ENCODE measurements around the gene SLC38A8. TPM values are rescaled to one million over a fixed set of nuclear protein-coding genes. Genes with fewer than 3 reads are reported as not detected.

Gene SLC38A8
- total RNA-seq, 2 donors from 2014 or later = not detected

DNA sequence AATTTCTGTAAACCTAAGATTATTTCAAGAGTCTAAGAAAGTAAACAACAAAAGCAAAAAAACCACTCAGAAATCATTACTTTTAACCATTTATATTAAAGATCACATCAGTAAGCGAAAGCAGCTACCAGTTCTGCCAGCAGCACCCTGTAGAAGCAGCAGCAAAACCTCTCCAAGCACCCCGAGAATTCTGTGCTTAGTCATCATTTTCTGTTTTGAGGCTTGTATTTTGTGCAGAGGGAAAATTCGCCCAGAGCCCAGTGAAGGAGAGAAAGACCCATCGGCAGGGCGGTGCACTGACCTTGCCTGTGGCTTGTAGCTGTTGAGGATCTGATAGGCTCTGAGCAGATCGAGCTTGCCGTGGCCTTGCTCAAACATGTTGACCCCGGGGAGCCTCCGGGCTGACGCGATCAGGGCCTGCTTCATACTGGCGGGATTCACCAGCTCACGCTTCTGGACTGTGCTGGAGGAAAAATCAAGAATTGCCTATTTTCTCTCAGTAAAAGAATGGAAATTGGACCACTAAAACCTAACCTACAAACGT, 38.9 kb upstream of the SLC38A8 start:
- Mint-ChIP-seq H3K27me3 (no peaks in the 10 kb centered on the region), H3K4me3 (no peak overlapping the region), H3K4me1 (peaks cover 19% of the 10 kb centered on the region), H3K27ac (no peak overlapping the region), H3K36me3 (ENCODE audit: low read depth) (peaks cover 2% of the 10 kb centered on the region)
- H3K9me3 ChIP-seq (ENCODE audit: control insufficient read depth, low read length, poor library complexity, severe bottlenecking) = no peaks in the 10 kb centered on the region
- ATAC-seq (no peak), DNase-seq (no peak)

DNA sequence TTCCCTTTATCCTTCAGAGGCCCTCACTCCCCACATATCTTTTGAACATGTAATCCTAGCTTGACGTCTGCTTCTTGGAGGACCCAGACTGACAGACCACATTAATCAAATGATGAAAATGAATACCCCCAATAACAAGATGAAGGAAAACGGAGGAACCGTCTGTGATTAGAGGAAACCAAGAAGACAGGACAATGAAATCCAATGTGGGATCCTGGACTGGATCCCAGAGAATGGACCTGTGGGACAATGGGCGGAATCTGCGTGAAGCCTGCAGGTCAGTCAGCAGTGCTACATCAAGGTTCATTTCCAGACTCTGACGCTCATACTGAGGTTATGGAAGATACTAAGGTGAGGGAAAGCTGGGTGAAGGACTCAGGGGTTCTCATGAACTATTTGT, 38.2 kb upstream of the SLC38A8 start:
- ATAC-seq = no peak
- H3K36me3 Mint-ChIP-seq (ENCODE audit: low read depth) = peaks cover 2% of the 10 kb centered on the region
- H3K4me1 Mint-ChIP-seq = peaks cover 14% of the 10 kb centered on the region
- H3K27ac Mint-ChIP-seq = no peak overlapping the region
- no peak for DNase-seq
- no peaks in the 10 kb centered on the region for H3K27me3 Mint-ChIP-seq
- H3K9me3 ChIP-seq (ENCODE audit: control insufficient read depth, low read length, poor library complexity, severe bottlenecking) = no peaks in the 10 kb centered on the region
- no peak overlapping the region for H3K4me3 Mint-ChIP-seq

DNA sequence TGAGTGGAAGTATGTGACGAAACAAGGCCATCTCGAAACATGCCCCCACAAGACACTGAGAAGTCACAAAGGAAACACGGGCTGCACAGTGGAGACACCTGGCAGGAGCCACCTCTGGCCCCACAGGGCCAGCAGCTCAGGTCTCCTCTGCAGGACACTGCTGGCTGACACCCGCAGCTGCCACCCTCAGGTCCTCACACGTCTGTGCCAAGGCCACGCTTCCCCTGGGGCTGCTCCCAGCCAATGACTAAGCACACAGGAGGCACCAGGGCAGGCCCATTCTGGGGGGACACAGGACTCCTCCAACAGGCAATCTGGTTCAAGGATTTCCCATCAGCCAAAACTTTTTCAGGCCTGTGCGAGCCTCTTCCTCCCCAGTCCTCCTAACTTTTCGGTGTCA, 37.8 kb upstream of the SLC38A8 start:
- Mint-ChIP-seq H3K27me3 (no peaks in the 10 kb centered on the region), H3K36me3 (ENCODE audit: low read depth) (peaks cover 4% of the 10 kb centered on the region), H3K4me3 (no peak overlapping the region), H3K27ac (no peak overlapping the region), H3K4me1 (peaks cover 15% of the 10 kb centered on the region)
- ATAC-seq = no peak
- no peaks in the 10 kb centered on the region for H3K9me3 ChIP-seq (ENCODE audit: control insufficient read depth, low read length, poor library complexity, severe bottlenecking)
- no peak for DNase-seq

GRCh38 chr16:84079664-84080063, 37.1 kb upstream of the SLC38A8 start:
- H3K27ac Mint-ChIP-seq = no peak overlapping the region
- peaks cover 12% of the 10 kb centered on the region for H3K4me1 Mint-ChIP-seq
- ATAC-seq (no peak), DNase-seq (no peak)
- H3K9me3 ChIP-seq (ENCODE audit: control insufficient read depth, low read length, poor library complexity, severe bottlenecking) = no peaks in the 10 kb centered on the region
- H3K4me3 Mint-ChIP-seq = peak overlapping the region; percentile 28
- no peaks in the 10 kb centered on the region for H3K27me3 Mint-ChIP-seq
- H3K36me3 Mint-ChIP-seq (ENCODE audit: low read depth) = peaks cover 4% of the 10 kb centered on the region

GRCh38 chr16:84075376-84075775, 32.8 kb upstream of the SLC38A8 start:
- no peak for ATAC-seq
- H3K9me3 ChIP-seq (ENCODE audit: control insufficient read depth, low read length, poor library complexity, severe bottlenecking) = no peaks in the 10 kb centered on the region
- DNase-seq = no peak
- H3K4me3 Mint-ChIP-seq = no peak overlapping the region
- H3K36me3 Mint-ChIP-seq (ENCODE audit: low read depth) = peaks cover 7% of the 10 kb centered on the region
- H3K27me3 Mint-ChIP-seq = no peaks in the 10 kb centered on the region
- H3K4me1 Mint-ChIP-seq = peaks cover 10% of the 10 kb centered on the region
- H3K27ac Mint-ChIP-seq = peak overlapping the region; percentile 51

- H3K27me3 Mint-ChIP-seq = no peaks in the 10 kb centered on the region
- H3K27ac Mint-ChIP-seq = peak overlapping the region; percentile 39
- H3K4me3 Mint-ChIP-seq = no peak overlapping the region
- H3K36me3 Mint-ChIP-seq (ENCODE audit: low read depth) = peaks cover 7% of the 10 kb centered on the region
- ATAC-seq (no peak), DNase-seq (no peak)
- H3K9me3 ChIP-seq (ENCODE audit: control insufficient read depth, low read length, poor library complexity, severe bottlenecking) = no peaks in the 10 kb centered on the region
- H3K4me1 Mint-ChIP-seq = peaks cover 10% of the 10 kb centered on the region
These were observed 32.1 kb upstream of the SLC38A8 start for GRCh38 chr16:84074721-84075120.

DNA sequence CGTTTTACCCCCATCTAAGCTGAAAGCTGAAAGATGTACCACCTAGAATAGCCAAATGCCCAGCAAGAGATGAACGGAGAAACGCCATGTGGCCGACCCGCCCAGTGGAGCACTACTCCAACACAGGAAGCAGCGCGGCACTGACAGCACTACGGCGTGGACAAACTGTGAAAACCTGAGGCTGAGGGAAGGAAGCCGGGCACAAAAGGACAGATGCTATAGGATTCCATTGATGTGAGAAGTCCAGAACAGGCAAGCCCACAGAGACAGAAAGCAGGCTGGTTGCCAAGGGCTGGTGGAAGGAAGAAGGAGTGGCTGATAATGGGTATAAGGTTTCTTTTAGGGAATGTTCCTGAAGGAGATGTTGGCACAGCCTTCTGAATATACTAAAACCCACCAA, 29.4 kb upstream of the SLC38A8 start:
- DNase-seq (no peak), ATAC-seq (no peak)
- Mint-ChIP-seq H3K27ac (peak overlapping the region; percentile 72), H3K4me3 (no peak overlapping the region), H3K4me1 (peaks cover 8% of the 10 kb centered on the region), H3K27me3 (no peaks in the 10 kb centered on the region), H3K36me3 (ENCODE audit: low read depth) (peaks cover 16% of the 10 kb centered on the region)
- H3K9me3 ChIP-seq (ENCODE audit: control insufficient read depth, low read length, poor library complexity, severe bottlenecking) = no peaks in the 10 kb centered on the region

DNA sequence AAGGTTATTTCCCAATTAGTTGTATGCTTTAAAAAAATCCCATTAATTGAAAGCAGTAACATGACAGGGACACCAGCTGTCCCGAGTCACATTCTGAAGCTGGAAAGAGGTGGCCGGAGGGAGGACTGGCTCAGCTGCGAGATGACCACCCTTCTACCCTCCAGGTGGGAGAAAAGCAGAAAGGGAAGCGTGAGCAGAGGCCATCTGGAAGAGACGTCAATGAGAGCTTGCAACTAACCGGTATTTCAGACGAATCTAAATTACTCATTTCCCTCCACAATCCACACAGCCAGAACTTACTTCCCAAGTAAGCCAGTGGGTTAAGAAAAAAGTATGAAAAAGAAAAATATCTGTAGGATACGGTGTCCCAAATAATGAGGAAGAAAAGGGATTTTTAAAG, 28.5 kb upstream of the SLC38A8 start:
- H3K36me3 Mint-ChIP-seq (ENCODE audit: low read depth) = peaks cover 16% of the 10 kb centered on the region
- ATAC-seq = no peak

GRCh38 chr16:84069540-84069939, 26.9 kb upstream of the SLC38A8 start:
- H3K4me3 Mint-ChIP-seq = no peak overlapping the region
- H3K36me3 Mint-ChIP-seq (ENCODE audit: low read depth) = peaks cover 13% of the 10 kb centered on the region
- no peaks in the 10 kb centered on the region for H3K9me3 ChIP-seq (ENCODE audit: control insufficient read depth, low read length, poor library complexity, severe bottlenecking)
- no peak for DNase-seq
- H3K27ac Mint-ChIP-seq = peak overlapping the region; percentile 83
- H3K27me3 Mint-ChIP-seq = no peaks in the 10 kb centered on the region
- peaks cover 6% of the 10 kb centered on the region for H3K4me1 Mint-ChIP-seq
- ATAC-seq = peak; percentile 20

More for the DNA sequence above, 28.5 kb upstream of the SLC38A8 start:
- H3K27me3 Mint-ChIP-seq = no peaks in the 10 kb centered on the region
- DNase-seq = no peak
- H3K27ac Mint-ChIP-seq = peak overlapping the region; percentile 72
- no peaks in the 10 kb centered on the region for H3K9me3 ChIP-seq (ENCODE audit: control insufficient read depth, low read length, poor library complexity, severe bottlenecking)
- peaks cover 8% of the 10 kb centered on the region for H3K4me1 Mint-ChIP-seq
- H3K4me3 Mint-ChIP-seq = no peak overlapping the region

- ATAC-seq (no peak), DNase-seq (no peak)
- no peaks in the 10 kb centered on the region for H3K27me3 Mint-ChIP-seq
- H3K27ac Mint-ChIP-seq = peak overlapping the region; percentile 83
- H3K4me1 Mint-ChIP-seq = peaks cover 6% of the 10 kb centered on the region
- peaks cover 13% of the 10 kb centered on the region for H3K36me3 Mint-ChIP-seq (ENCODE audit: low read depth)
- no peaks in the 10 kb centered on the region for H3K9me3 ChIP-seq (ENCODE audit: control insufficient read depth, low read length, poor library complexity, severe bottlenecking)
- H3K4me3 Mint-ChIP-seq = no peak overlapping the region
These were observed 26.3 kb upstream of the SLC38A8 start for GRCh38 chr16:84068783-84069462.

DNA sequence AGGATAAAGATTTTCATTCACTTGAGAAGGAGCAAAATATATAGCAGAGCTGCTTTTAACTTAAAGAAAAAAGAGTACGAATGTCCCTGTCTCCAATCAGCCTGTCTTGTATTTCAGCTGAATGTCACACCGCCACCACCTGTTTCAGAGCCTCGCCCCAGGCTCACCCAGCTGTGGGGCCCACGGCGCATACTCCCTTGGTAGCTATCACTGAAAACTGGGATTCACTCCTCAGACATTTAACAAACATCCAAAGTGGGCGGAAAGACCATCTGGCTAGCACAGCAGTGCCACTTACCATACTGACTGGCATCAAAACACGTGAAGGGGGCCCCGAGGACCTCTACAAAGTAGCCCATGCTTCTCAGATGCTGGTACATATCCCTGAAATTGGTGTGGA, 25.4 kb upstream of the SLC38A8 start:
- peaks cover 13% of the 10 kb centered on the region for H3K36me3 Mint-ChIP-seq (ENCODE audit: low read depth)
- peaks cover 6% of the 10 kb centered on the region for H3K4me1 Mint-ChIP-seq
- no peaks in the 10 kb centered on the region for H3K9me3 ChIP-seq (ENCODE audit: control insufficient read depth, low read length, poor library complexity, severe bottlenecking)
- DNase-seq = no peak
- no peaks in the 10 kb centered on the region for H3K27me3 Mint-ChIP-seq
- no peak overlapping the region for H3K27ac Mint-ChIP-seq
- no peak for ATAC-seq
- H3K4me3 Mint-ChIP-seq = no peak overlapping the region

DNA sequence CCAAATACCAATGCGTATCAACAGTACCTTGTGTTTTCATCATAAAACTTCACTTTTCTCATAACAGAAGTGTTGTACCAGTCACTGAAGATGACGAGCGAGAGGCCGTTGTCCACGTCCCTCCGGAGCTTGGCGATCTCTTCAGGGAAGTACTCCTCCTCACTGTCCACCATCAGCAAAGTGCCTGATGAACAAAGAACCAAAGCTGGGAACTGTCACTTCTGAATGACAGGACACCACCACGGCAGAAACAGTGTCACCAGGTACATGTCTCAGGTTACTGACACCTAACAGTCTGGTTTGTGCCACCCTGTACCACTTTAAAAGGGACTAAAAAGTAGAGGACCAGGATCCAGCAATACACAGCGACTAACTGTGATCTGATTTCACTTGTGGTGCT, 25.0 kb upstream of the SLC38A8 start:
- Mint-ChIP-seq H3K27me3 (no peaks in the 10 kb centered on the region), H3K4me3 (no peak overlapping the region), H3K36me3 (ENCODE audit: low read depth) (peaks cover 13% of the 10 kb centered on the region), H3K27ac (no peak overlapping the region), H3K4me1 (peaks cover 7% of the 10 kb centered on the region)
- DNase-seq (no peak), ATAC-seq (no peak)
- H3K9me3 ChIP-seq (ENCODE audit: control insufficient read depth, low read length, poor library complexity, severe bottlenecking) = no peaks in the 10 kb centered on the region

DNA sequence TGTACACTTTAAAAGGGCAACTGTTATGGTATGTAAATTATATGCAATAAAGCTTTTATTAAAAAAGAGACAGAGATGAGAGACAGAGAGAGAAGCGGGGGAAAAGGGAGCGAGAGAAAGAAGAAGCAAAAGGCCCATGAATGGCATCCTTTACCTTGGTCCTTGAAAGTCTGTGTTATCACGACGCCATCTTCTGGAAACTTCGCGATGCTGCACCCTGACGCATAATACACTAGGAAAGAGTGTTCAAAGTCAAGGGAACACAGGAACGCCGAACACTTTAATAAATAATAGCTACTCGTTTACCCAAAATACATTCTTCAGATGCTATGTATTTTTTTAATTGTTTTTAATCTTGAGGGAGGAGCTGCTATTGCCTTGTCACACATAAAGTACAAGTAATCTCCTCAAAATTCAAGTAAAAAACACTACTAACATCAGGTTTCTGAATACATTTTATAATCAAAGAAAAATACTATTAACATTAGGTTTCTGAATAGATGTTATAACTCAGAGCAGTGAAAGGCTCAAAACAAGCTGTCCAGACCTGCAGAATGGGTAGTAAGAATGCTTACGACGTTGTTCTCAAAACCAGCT, 23.0 kb upstream of the SLC38A8 start:
- Mint-ChIP-seq H3K27ac (no peak overlapping the region), H3K4me3 (no peak overlapping the region), H3K36me3 (ENCODE audit: low read depth) (peaks cover 8% of the 10 kb centered on the region), H3K27me3 (no peaks in the 10 kb centered on the region), H3K4me1 (peaks cover 7% of the 10 kb centered on the region)
- ATAC-seq (no peak), DNase-seq (no peak)
- H3K9me3 ChIP-seq (ENCODE audit: control insufficient read depth, low read length, poor library complexity, severe bottlenecking) = no peaks in the 10 kb centered on the region

DNA sequence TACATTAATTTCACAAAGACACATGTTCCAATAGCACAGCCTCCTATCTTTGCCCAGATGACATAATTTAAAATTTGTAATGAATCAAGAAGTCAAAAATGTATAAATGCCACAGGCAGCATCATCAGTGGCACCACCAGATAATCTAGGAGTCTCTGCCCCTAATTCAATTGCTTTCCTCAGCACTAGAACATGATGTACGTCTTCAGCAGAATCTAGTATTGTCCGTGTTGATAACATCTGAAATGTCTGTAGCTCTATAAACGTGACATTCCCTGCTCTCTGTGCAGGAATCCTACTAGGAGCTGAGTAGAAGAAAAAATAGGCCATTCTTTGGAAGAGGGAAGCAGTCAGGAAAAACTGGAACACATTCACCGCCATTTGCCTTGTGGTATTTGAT, 21.4 kb upstream of the SLC38A8 start:
- Mint-ChIP-seq H3K36me3 (ENCODE audit: low read depth) (peaks cover 4% of the 10 kb centered on the region), H3K4me1 (peaks cover 5% of the 10 kb centered on the region), H3K27me3 (no peaks in the 10 kb centered on the region), H3K27ac (no peak overlapping the region), H3K4me3 (no peak overlapping the region)
- no peak for DNase-seq
- ATAC-seq = no peak
- no peaks in the 10 kb centered on the region for H3K9me3 ChIP-seq (ENCODE audit: control insufficient read depth, low read length, poor library complexity, severe bottlenecking)

All from T-helper 17 cell (primary cell).